GM18519 (cell line): ENCODE results near the gene ATMIN.

ENCODE experiments used
- ATAC-seq: cut with Tn5 transposase; IDR thresholded peaks from one replicate; pipeline ENCODE4 v1.9.1; 2021; ENCODE audit warnings: mild to moderate bottlenecking, moderate library complexity; ENCODE audit not compliant: unreplicated experiment, low FRiP score

The ATMIN gene

DNA sequence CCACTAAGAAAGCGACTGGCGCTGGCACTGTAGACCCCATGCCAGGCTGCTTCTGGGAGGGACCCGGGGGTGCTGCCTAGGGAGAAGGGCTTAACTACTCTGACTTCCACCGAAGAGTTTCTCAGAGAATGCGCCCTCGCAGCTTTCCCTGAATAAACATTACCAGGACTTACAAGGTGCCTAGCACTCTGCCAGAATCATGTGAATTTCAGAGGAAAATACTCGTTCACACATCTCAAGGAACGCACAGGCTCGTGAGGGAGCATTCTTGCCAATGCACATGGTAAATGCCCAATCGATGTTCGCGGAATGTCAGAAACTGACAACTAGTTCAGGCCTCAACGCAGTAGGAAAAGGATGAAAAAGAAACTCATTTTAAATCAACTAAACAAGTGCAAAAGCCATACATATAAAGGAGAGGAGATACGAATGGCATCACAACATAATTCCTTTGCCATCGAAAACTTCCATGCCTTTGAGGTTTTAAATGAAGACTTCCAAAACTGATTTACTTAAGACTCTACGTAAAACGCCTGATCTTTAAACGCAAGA, 30.0 kb upstream of the ATMIN start:
- ATAC-seq, result no peak

DNA sequence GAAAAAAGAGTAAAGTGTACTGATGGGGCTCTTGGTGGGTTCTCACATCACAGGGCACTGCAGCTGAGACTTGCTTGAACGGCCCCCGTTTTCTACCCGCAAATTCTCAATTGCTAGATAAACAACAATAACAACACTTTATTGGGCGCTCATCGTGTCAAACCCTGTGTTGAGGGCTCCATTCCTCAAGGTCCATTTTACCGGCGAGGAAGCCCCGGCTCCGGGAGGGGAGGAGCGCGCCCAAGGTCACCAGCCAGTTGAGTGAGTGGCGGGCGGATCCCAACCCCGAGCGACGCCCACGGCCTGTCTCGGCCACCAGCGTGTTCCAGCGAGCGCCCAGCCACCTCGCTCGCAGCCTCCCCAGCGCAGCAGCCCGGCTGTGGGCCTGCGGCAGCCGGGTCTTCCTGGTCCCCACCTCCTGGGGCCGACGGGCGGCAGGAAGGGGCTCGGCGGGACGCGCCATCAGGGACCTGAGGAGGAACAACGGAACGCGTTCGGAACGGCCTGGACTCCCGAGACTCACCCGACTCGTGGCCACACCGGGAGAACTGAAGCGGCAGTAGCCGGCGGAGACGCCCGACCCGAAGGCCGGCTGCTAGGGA, 29.3 kb upstream of the ATMIN start:
- ATAC-seq, result peak; percentile 15

DNA sequence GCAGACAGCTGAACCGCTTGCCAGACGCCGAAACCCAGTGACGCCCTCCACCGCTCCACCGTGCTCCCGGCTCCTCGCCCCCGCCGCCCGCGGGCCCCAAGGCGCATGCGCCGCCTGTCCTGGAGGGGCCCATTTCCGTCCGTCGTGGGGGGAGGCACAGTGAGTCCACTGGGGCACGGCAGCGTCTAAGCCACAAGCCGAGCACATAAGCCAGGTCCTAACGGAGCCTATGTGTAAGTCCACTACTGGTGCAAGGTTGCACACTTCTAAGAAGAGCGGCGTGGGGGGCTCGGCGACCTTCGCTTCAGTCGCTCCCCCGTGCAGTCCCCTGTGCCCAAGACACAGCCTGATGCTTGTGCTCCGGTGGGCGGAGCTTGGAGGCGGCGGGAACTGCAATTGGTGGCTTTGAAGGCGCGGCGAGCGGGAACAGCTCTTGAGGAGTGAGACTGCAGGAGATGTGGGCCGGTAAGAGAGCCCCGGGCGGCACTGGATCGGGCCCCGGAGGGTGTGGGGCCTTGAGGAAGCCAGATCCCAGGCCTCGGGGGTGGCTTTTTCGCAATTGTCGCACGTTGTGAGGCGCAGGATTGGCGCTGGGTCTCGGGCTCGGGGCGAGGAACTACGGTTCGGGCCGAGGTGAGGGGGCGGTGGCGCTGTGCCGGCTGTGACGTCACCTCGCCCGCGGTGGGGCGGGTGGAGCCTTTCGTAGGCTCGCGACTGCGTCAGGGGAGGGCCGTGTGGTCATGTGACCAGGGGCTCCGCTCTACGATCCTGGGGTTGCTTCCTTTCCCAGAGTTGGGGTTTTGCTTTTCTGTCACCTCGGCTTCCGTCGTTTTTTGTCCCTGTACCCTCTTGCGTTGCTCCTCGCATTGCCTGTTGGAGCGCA, 28.6 kb upstream of the ATMIN start, which contains the start of the genes CENPN and CMC2:
Gene CENPN, plus strand, starts transcription at position 402 of the 883 bp plus-strand sequence. CDS start 4,726 bp downstream, outside the sequence.
Gene CMC2, minus strand, starts transcription at position 73 of the 883 bp plus-strand sequence. CDS start 9,491 bp downstream, outside the sequence.
- peak; percentile 79 for ATAC-seq

- no peak for ATAC-seq
Observed at GRCh38 chr16:81008505-81008789, 27.2 kb upstream of the ATMIN start.

GRCh38 chr16:81012974-81013373, 22.7 kb upstream of the ATMIN start:
- no peak for ATAC-seq

- ATAC-seq, result no peak
Observed at GRCh38 chr16:81014672-81015071, 21.0 kb upstream of the ATMIN start.

- no peak for ATAC-seq
Observed at GRCh38 chr16:81018496-81018895, 17.1 kb upstream of the ATMIN start.

DNA sequence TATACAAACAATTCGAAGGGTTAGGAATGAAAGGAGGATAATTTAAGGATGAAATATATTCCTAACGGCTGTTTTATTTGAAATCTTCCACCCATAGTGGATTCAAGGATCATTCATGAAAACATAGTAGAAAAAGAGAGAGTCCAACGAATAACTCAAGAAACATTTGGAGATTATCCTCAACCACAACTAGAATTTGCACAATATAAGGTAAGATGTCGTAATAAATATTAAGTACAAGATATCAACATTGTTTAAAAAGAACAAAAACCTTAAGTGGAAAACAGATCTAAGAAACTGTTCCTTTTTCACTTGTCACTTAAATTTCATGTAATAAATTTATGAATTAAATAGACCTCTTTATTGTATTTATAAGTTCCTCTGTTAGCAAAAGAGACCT, 9.2 kb upstream of the ATMIN start:
- no peak for ATAC-seq

DNA sequence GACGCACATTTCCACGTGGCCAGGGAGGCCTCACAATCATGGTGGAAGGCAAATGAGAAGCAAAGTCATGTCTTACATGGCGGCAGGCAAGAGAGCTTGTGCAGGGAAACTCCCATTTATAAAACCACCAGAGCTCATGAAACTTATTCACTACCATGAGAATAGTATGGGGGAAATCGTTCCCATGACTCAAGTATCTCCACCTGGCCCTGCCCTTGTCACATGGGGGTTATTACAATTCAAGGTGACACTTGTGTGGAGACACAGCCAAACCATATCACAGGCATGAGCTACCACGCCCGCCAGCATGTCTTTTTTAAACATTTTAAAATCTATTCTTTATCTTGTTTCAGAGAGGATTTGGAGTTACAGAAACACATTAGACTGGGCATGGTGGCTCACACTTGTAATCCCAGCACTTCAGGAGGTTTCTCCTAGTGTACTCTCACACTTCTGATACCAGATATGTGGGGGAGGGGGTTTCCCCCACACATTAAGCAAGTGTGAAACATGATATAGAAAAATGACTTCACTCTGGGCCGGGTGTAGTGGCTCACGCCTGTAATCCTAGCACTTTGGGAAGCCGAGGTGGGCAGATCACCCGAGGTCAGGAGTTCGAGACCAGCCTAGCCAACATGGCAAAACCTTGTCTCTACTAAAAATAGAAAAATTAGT, 5.6 kb upstream of the ATMIN start:
- ATAC-seq, result no peak

DNA sequence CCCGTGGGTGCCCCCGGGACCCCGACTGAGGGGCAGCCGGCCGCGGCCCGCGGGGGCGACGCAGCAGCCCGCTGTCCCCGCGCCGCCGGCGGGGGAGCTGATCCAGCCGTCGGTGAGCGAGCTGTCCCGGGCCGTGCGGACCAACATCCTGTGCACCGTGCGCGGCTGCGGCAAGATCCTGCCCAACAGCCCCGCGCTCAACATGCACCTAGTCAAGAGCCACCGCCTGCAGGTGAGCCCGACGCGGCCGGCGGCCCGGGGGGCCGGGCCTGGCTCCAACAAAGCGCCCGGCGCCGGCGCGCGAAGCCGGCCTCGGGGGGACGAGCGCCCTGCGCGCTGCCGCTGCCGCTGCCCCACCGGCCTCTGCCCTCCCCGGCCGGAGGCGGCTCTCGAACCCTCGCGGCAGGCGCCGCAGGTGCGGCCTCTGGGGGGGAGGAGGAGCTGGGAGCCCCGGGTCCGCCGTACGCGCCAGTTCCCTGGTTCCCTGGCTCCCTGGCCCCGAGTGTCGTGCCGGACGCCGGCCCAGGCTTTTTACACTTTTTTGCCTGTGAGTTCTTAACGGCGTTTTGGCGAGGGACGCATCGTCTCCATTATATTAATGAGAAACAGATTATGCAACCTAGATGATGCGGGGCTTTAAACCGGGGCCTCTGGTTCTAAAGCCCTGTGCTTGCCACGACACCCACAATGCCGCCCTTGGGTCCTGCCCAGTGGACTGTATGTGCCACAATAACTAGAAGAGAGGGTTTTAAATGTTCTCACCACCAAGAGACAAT, 521 bp downstream of the ATMIN start:
- peak; percentile 32 for ATAC-seq

DNA sequence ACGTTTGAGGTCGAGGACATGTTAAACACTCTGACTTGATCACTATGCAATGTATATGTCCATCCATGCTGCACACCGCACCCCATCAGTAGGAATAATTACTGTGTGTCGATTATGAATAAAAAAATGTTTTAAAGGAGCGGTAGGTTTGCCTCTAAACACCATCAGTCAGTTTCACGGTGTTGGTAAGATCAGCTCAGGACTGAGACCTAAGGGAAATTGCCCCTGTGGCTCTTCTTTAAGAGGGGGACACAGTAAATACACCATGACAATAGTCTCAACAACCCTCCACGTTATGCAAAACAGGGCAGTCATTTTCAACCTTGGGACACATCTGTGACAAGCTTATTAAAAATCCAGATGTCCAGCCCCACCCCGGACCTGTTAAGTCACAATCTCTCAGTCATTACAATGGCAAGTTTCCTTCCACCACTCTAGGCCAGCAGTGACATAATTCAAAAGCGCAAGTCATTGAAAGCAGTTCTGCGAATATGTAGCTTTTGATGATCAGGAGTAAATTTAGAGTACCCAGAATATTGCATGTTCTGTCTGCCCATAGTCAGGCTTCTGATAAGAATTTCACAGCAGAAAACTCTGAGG, 1.2 kb downstream of the ATMIN start:
- ATAC-seq, result no peak

GRCh38 chr16:81040131-81040530, 4.5 kb downstream of the ATMIN start:
- ATAC-seq, result no peak

DNA sequence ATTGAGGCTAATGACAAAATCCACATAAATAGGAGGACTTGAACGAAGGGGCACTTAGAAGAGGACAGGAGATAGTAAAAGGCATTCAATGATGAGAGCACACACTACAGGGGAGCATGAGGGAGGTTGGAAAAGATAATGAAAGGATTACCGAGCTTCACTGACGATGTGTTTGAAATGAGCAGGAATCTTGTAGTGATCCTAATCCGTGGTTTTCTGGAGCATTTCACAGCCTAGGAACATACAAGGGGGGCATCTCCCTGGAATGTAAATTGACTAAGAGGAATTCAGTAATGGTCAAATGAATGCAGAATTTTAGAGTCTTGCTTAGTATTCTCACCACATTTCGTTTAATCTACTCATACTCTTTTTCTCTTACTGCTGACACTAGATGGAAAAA, 5.2 kb downstream of the ATMIN start:
- ATAC-seq, result no peak

DNA sequence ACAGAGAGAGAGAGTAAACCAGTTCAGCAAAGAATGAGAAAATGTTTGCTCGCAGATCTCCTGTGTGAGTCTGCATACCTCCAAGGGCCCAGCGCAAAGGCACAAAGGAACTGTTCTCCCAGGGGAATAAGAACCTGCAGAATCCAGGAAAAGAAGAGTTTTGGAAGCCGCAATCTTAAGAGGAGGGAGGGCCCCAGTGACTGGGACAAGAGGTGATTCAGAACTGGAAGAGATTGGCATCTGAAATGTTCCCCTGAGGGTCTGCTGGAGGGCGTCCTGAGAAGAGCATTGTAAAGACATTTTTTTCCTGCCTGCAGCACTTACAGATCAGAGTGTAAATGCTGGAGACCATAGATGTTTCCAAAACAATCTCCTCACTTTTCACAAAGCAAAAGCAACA, 6.1 kb downstream of the ATMIN start:
- no peak for ATAC-seq

DNA sequence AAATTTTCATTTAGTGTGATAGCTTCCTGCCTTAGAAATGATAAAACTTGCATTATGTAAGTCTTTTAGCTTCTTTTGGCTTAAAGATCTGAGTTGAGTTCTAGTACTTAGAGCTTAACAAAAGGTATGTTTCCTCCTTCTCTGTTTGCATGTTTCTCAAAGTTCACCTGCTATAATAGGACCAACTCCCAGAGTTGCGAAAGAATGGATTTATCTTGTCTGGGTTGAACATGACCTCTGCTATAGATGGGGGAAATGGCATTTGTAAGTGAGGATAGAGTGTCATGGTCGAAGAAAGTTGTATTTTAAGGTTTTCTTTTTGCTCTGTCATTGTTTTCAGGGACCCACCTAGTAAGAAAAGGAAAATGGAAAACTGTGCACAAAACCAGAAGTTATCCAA, 7.2 kb downstream of the ATMIN start:
- no peak for ATAC-seq

- ATAC-seq, result no peak
Observed at GRCh38 chr16:81053761-81054160, 18.1 kb downstream of the ATMIN start.

DNA sequence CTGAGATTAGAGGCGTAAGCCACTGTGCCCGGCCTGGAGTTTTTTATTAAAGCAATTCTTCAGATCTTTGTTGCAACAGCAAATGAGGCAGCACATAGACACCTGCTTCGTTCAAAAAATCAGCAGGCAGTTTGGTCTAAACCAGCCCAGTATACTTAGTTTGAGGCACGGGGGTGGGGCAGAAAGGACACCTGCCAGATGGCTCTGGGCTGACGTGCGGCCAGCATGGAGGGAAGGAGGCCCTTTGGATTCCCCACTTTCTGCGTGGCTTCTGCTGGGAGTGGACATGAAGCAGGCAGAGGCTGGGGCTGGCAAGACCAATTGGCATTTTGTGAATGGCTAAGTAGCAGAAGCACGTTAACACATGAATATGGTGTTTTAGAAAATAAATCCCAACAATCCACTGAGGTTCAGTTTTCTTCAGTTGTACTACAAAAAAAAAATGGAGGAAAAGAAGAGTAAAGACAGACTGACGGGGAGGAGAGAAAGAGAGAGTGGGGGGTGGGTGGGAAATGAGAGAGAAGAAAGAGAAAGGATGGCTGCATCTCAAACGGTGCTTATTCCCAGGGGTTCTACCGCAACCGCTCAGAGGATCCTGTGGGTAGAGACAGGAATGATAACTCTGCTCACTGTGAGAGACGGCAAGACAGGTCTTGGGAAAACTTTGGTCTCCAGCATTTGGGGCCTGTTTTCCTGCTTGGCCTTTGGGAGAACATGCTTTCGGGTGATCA, 25.1 kb downstream of the ATMIN start:
- no peak for ATAC-seq

GRCh38 chr16:81061307-81061640, 25.6 kb downstream of the ATMIN start:
- no peak for ATAC-seq

DNA sequence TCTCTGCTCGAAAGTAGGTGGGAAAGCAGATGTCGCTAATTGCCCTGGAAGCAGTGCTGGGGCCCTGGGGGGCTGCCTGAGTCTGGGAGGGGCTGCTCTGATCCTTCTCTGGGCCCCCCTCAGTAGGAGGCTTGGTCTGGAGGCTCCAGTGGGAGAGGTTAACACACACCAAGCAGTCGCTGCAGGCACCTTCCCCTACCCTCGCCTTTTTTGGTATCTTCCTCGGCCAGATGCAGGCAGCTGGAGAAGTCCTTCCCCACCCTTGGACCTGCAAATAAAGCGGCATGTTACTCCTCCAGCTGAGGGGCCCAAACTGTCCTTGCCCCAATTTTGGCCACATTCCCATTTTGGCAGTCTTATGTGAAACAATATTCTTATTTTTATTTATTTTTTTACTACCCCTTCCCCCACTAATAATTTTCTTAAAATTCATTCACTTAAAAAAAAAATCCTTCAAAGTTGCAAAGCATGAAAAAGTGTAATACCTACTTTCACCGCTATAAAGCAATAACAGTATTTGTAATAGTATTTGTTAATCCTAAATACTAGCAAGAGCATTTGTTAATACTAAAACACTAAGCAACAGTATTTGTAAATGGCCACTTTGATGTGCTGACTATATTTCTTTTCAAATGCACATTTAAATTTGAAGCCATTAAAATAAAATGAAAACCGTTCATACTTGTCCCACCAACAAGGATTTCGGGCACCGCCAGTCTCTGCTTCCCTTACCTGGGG, 26.4 kb downstream of the ATMIN start:
- ATAC-seq, result no peak
